Measurements from ENCODE around the gene AGMO.

The AGMO gene

GRCh38 chr7:15507708-15508107 lies 54.1 kb downstream of the AGMO start:
- no peaks in the 10 kb centered on the region for H3K27me3 ChIP-seq (ENCODE audit: control insufficient read depth, low read length)
- TF ChIP-seq CTCF (IDR thresholded peaks at IDR 0.05; ENCODE audit: low read depth, low read length, poor library complexity, severe bottlenecking): no peak
- TF ChIP-seq EZH2phosphoT487 (IDR thresholded peaks at IDR 0.05; ENCODE audit: borderline replicate concordance, low read length): no peak
- no peaks in the 10 kb centered on the region for H3K36me3 ChIP-seq (ENCODE audit: control insufficient read depth, low read length)
- no peaks in the 10 kb centered on the region for H3F3A ChIP-seq (ENCODE audit: control insufficient read depth, insufficient read depth)
- no peaks in the 10 kb centered on the region for H3K79me2 ChIP-seq (ENCODE audit: control insufficient read depth, low read length)
- H3K4me3 ChIP-seq (ENCODE audit: low read length): no peak overlapping the region
- no peaks in the 10 kb centered on the region for H3K4me1 ChIP-seq (ENCODE audit: control insufficient read depth, low read length)
- no peak overlapping the region for H3K4me2 ChIP-seq (ENCODE audit: low read length)
- H3K9me2 ChIP-seq (replicated peaks; ENCODE audit: control insufficient read depth, low read length): no peaks in the 10 kb centered on the region
- no peak overlapping the region for H3K27ac ChIP-seq (ENCODE audit: low read depth, low read length)
- no peaks in the 10 kb centered on the region for H4K20me1 ChIP-seq (ENCODE audit: control insufficient read depth, insufficient read depth, low read depth, low read length)
- no peaks in the 10 kb centered on the region for H3K9me3 ChIP-seq (ENCODE audit: control insufficient read depth, insufficient read depth, low read length)

- H3K36me3 ChIP-seq (ENCODE audit: control insufficient read depth, low read length): no peaks in the 10 kb centered on the region
- no peaks in the 10 kb centered on the region for H3F3A ChIP-seq (ENCODE audit: control insufficient read depth, insufficient read depth)
- H3K9me3 ChIP-seq (ENCODE audit: control insufficient read depth, insufficient read depth, low read length): no peaks in the 10 kb centered on the region
- no peaks in the 10 kb centered on the region for H4K20me1 ChIP-seq (ENCODE audit: control insufficient read depth, insufficient read depth, low read depth, low read length)
- no peak overlapping the region for H3K4me3 ChIP-seq (ENCODE audit: low read length)
- H3K27ac ChIP-seq (ENCODE audit: low read depth, low read length): no peak overlapping the region
- no peaks in the 10 kb centered on the region for H3K79me2 ChIP-seq (ENCODE audit: control insufficient read depth, low read length)
- no peak for TF ChIP-seq EZH2phosphoT487 (IDR thresholded peaks at IDR 0.05; ENCODE audit: borderline replicate concordance, low read length)
- no peak for TF ChIP-seq CTCF (IDR thresholded peaks at IDR 0.05; ENCODE audit: low read depth, low read length, poor library complexity, severe bottlenecking)
- H3K9me2 ChIP-seq (replicated peaks; ENCODE audit: control insufficient read depth, low read length): no peaks in the 10 kb centered on the region
- H3K4me2 ChIP-seq (ENCODE audit: low read length): no peak overlapping the region
- no peaks in the 10 kb centered on the region for H3K4me1 ChIP-seq (ENCODE audit: control insufficient read depth, low read length)
- no peaks in the 10 kb centered on the region for H3K27me3 ChIP-seq (ENCODE audit: control insufficient read depth, low read length)
These were observed 54.6 kb downstream of the AGMO start for GRCh38 chr7:15507171-15507570.

GRCh38 chr7:15505761-15506160 lies 56.1 kb downstream of the AGMO start:
- no peaks in the 10 kb centered on the region for H3K9me2 ChIP-seq (replicated peaks; ENCODE audit: control insufficient read depth, low read length)
- H3K9me3 ChIP-seq (ENCODE audit: control insufficient read depth, insufficient read depth, low read length): no peaks in the 10 kb centered on the region
- no peaks in the 10 kb centered on the region for H3K36me3 ChIP-seq (ENCODE audit: control insufficient read depth, low read length)
- TF ChIP-seq CTCF (IDR thresholded peaks at IDR 0.05; ENCODE audit: low read depth, low read length, poor library complexity, severe bottlenecking) (no peak), EZH2phosphoT487 (IDR thresholded peaks at IDR 0.05; ENCODE audit: borderline replicate concordance, low read length) (no peak)
- no peak overlapping the region for H3K27ac ChIP-seq (ENCODE audit: low read depth, low read length)
- no peaks in the 10 kb centered on the region for H3K27me3 ChIP-seq (ENCODE audit: control insufficient read depth, low read length)
- H4K20me1 ChIP-seq (ENCODE audit: control insufficient read depth, insufficient read depth, low read depth, low read length): no peaks in the 10 kb centered on the region
- H3K4me1 ChIP-seq (ENCODE audit: control insufficient read depth, low read length): no peaks in the 10 kb centered on the region
- H3K79me2 ChIP-seq (ENCODE audit: control insufficient read depth, low read length): no peaks in the 10 kb centered on the region
- H3K4me2 ChIP-seq (ENCODE audit: low read length): no peak overlapping the region
- no peaks in the 10 kb centered on the region for H3F3A ChIP-seq (ENCODE audit: control insufficient read depth, insufficient read depth)
- H3K4me3 ChIP-seq (ENCODE audit: low read length): no peak overlapping the region

GRCh38 chr7:15504351-15504750 lies 57.5 kb downstream of the AGMO start:
- H3K79me2 ChIP-seq (ENCODE audit: control insufficient read depth, low read length): no peaks in the 10 kb centered on the region

More at GRCh38 chr7:15504351-15504750, 57.5 kb downstream of the AGMO start:
- Histone ChIP-seq H3K4me3 (ENCODE audit: low read length) (no peak overlapping the region), H3K9me2 (replicated peaks; ENCODE audit: control insufficient read depth, low read length) (no peaks in the 10 kb centered on the region), H3F3A (ENCODE audit: control insufficient read depth, insufficient read depth) (no peaks in the 10 kb centered on the region), H3K9me3 (ENCODE audit: control insufficient read depth, insufficient read depth, low read length) (no peaks in the 10 kb centered on the region), H3K4me2 (ENCODE audit: low read length) (no peak overlapping the region), H3K4me1 (ENCODE audit: control insufficient read depth, low read length) (no peaks in the 10 kb centered on the region), H3K27me3 (ENCODE audit: control insufficient read depth, low read length) (no peaks in the 10 kb centered on the region), H3K36me3 (ENCODE audit: control insufficient read depth, low read length) (no peaks in the 10 kb centered on the region), H3K27ac (ENCODE audit: low read depth, low read length) (no peak overlapping the region), H4K20me1 (ENCODE audit: control insufficient read depth, insufficient read depth, low read depth, low read length) (no peaks in the 10 kb centered on the region)
- no peak for TF ChIP-seq CTCF (IDR thresholded peaks at IDR 0.05; ENCODE audit: low read depth, low read length, poor library complexity, severe bottlenecking)
- TF ChIP-seq EZH2phosphoT487 (IDR thresholded peaks at IDR 0.05; ENCODE audit: borderline replicate concordance, low read length): no peak
